ENCODE results near the gene RARB. TPM values are rescaled to one million over a fixed set of nuclear protein-coding genes. Genes with fewer than 3 reads are reported as not detected.

RARB gene
- total RNA-seq, 1 donor from 2014 or later = 1.8 TPM

DNA sequence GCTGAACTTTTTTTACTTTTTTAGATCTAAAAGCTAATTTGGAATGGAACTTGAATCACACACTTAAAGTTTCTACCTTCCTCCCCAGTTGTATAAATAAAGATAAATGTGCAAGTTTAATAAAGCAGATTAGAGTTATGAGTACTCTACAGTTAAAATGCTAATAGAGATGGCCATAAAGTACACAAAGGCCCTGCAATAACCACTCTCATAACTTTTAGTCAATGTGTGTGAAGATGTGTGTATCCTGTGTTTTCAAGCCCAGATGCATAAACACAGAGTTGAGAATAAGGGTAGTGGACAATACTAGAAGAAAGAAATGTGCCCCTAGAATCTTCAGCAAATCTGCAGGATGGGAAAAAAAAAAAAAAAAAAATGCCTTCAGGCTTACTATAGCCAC lies 191.3 kb downstream of the RARB start:
- no peak overlapping the region for H2AFZ ChIP-seq (replicated peaks)
- no peaks in the 10 kb centered on the region for H3K79me2 ChIP-seq (ENCODE audit: low read depth)
- no peak overlapping the region for H3K4me3 Mint-ChIP-seq
- no peaks in the 10 kb centered on the region for H3K27me3 ChIP-seq
- H3K36me3 ChIP-seq = peaks cover 40% of the 10 kb centered on the region
- no peaks in the 10 kb centered on the region for H3F3A ChIP-seq (ENCODE audit: low read depth)
- no peaks in the 10 kb centered on the region for H3K4me1 ChIP-seq
- H3K27ac ChIP-seq = no peak overlapping the region
- H3K9me3 ChIP-seq (ENCODE audit: low read depth) = no peaks in the 10 kb centered on the region
- H3K9ac ChIP-seq = no peak overlapping the region
- no peaks in the 10 kb centered on the region for H3K4me1 Mint-ChIP-seq
- H3K27ac Mint-ChIP-seq = no peak overlapping the region
- H3K9me3 Mint-ChIP-seq = no peaks in the 10 kb centered on the region
- peaks cover 41% of the 10 kb centered on the region for H3K36me3 Mint-ChIP-seq
- no peaks in the 10 kb centered on the region for H4K20me1 ChIP-seq (ENCODE audit: low read depth)
- no peak overlapping the region for H3K4me3 ChIP-seq
- H3K27me3 Mint-ChIP-seq (ENCODE audit: insufficient read depth, low read depth) = no peaks in the 10 kb centered on the region
- H3K4me2 ChIP-seq = no peak overlapping the region
- TF ChIP-seq EZH2phosphoT487 (IDR thresholded peaks at IDR 0.05) (no peak), EZH2 (IDR thresholded peaks at IDR 0.05) (no peak)
- TF ChIP-seq, protein P1, sequence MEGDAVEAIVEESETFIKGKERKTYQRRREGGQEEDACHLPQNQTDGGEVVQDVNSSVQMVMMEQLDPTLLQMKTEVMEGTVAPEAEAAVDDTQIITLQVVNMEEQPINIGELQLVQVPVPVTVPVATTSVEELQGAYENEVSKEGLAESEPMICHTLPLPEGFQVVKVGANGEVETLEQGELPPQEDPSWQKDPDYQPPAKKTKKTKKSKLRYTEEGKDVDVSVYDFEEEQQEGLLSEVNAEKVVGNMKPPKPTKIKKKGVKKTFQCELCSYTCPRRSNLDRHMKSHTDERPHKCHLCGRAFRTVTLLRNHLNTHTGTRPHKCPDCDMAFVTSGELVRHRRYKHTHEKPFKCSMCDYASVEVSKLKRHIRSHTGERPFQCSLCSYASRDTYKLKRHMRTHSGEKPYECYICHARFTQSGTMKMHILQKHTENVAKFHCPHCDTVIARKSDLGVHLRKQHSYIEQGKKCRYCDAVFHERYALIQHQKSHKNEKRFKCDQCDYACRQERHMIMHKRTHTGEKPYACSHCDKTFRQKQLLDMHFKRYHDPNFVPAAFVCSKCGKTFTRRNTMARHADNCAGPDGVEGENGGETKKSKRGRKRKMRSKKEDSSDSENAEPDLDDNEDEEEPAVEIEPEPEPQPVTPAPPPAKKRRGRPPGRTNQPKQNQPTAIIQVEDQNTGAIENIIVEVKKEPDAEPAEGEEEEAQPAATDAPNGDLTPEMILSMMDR (IDR thresholded peaks at IDR 0.05) = no peak
- DNase-seq (ENCODE audit: low spot score) = no peak

DNA sequence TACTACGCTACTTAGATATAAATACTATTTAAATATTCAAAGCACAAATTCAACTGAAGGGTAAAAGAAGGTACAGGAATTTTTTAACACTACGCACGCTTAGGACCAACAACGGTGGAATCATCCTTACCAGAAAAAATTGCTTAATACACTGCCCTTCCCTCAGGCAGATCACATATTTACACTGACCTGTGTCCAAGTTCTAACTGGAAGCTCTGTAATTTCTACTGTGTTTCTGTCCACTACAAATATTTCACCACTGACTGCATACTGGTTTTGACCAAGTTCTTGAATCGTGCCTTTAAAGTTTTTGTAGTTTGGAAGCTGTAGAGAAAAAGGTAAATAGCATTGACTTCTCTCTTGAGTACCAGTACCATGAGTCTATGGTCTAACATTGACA lies 192.4 kb downstream of the RARB start:
- no peaks in the 10 kb centered on the region for H3K9me3 ChIP-seq (ENCODE audit: low read depth)
- peaks cover 34% of the 10 kb centered on the region for H3K36me3 ChIP-seq
- no peak overlapping the region for H3K27ac Mint-ChIP-seq
- H4K20me1 ChIP-seq (ENCODE audit: low read depth) = no peaks in the 10 kb centered on the region
- no peaks in the 10 kb centered on the region for H3K27me3 ChIP-seq
- no peaks in the 10 kb centered on the region for H3K27me3 Mint-ChIP-seq (ENCODE audit: insufficient read depth, low read depth)
- H2AFZ ChIP-seq (replicated peaks) = no peak overlapping the region
- no peaks in the 10 kb centered on the region for H3K4me1 ChIP-seq
- H3K27ac ChIP-seq = no peak overlapping the region
- TF ChIP-seq EZH2phosphoT487 (IDR thresholded peaks at IDR 0.05) (no peak), EZH2 (IDR thresholded peaks at IDR 0.05) (no peak)
- TF ChIP-seq, protein P1 (IDR thresholded peaks at IDR 0.05) = no peak
- H3K9ac ChIP-seq = no peak overlapping the region
- H3K79me2 ChIP-seq (ENCODE audit: low read depth) = no peaks in the 10 kb centered on the region
- H3K4me1 Mint-ChIP-seq = no peaks in the 10 kb centered on the region
- no peak overlapping the region for H3K4me3 Mint-ChIP-seq
- DNase-seq (ENCODE audit: low spot score) = no peak
- H3K9me3 Mint-ChIP-seq = no peaks in the 10 kb centered on the region
- peaks cover 49% of the 10 kb centered on the region for H3K36me3 Mint-ChIP-seq
- H3F3A ChIP-seq (ENCODE audit: low read depth) = no peaks in the 10 kb centered on the region
- no peak overlapping the region for H3K4me2 ChIP-seq
- no peak overlapping the region for H3K4me3 ChIP-seq

DNA sequence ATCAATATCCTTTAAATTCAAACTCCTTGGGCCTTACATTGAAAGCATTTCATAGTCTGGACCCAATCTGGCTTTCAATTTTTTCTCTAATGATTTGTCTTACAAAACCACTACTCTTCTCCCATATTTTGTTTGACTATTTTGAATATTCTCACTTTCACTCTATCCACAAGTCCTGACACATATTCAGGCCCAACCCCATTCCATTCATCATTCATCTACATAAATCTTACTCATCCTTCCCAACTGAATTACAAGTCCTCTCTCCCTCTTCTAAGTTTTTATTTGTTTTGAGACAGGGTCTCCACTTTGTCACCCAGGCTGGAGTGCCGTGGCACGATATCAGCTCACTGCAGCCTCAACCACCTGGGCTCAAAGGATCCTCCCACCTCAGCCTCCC lies 193.0 kb downstream of the RARB start:
- Histone ChIP-seq H3K36me3 (peaks cover 34% of the 10 kb centered on the region), H3K9ac (no peak overlapping the region), H4K20me1 (ENCODE audit: low read depth) (no peaks in the 10 kb centered on the region), H3K4me2 (no peak overlapping the region), H3K79me2 (ENCODE audit: low read depth) (no peaks in the 10 kb centered on the region), H3K4me1 (no peaks in the 10 kb centered on the region), H3K9me3 (ENCODE audit: low read depth) (no peaks in the 10 kb centered on the region), H3F3A (ENCODE audit: low read depth) (no peaks in the 10 kb centered on the region), H3K27ac (no peak overlapping the region), H2AFZ (replicated peaks) (no peak overlapping the region), H3K27me3 (no peaks in the 10 kb centered on the region), H3K4me3 (no peak overlapping the region)
- Mint-ChIP-seq H3K27me3 (ENCODE audit: insufficient read depth, low read depth) (no peaks in the 10 kb centered on the region), H3K36me3 (peaks cover 52% of the 10 kb centered on the region), H3K9me3 (no peaks in the 10 kb centered on the region), H3K4me1 (no peaks in the 10 kb centered on the region), H3K4me3 (no peak overlapping the region), H3K27ac (no peak overlapping the region)
- TF ChIP-seq, protein P1 (IDR thresholded peaks at IDR 0.05) = no peak
- TF ChIP-seq EZH2phosphoT487 (IDR thresholded peaks at IDR 0.05) (no peak), EZH2 (IDR thresholded peaks at IDR 0.05) (no peak)
- DNase-seq (ENCODE audit: low spot score) = no peak
